ENCODE data around the gene CDH23. TPM values are rescaled to one million over a fixed set of nuclear protein-coding genes. Genes with fewer than 3 reads are reported as not detected.

Gene CDH23
- total and polyA plus RNA-seq, 2 donors (not counting 1 experiment from before 2014, with no cell fraction given) = 0.01 to 0.17 TPM

DNA sequence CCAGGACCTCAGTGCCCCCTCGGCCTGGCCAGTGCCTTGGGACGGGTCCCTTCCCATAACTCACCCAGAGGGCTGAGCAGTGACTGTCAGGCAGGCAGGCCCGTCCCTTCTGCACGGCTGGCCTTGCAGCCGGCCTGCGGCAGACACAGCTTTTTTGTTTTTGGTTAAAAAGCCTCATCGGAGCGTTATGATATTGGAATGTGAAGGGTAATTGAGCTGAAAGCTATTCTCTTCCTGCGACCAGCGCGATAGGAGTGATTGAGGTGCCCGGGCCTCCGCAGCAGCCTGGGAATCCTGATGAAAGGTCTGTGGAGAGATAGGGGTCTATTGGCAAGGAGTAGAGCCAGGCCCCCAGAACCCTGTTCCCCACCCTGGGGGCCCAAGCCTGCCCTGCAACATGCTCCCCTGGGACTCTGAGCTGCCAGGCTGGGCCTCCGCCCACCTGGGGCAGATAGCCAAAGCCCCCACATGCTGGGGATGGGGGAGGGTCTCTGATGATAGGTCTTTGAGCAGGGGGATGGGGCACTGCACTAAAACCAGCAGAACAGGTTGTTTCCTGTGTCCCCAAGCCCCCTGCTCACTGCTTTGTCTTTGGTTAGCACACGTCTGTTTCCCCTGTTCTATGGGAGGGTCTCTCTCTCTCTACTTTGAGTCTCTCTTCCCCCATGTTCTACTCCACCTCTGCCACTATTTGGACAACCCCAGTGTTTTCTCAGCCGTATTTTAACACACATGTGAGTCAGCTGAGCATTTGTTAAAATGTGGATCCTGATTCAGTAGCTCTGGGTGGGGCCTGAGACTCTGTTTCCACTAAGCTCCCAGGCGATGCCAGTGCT lies 131.9 kb downstream of the CDH23 start:
- Histone ChIP-seq H3K27me3 (ENCODE audit: control insufficient read depth, insufficient read depth, low read length) (peaks cover 2% of the 10 kb centered on the region), H3K4me1 (ENCODE audit: control insufficient read depth, extremely low read depth, insufficient read depth, low read length) (no peaks in the 10 kb centered on the region), H4K20me1 (ENCODE audit: control insufficient read depth, extremely low read depth, insufficient read depth, low read length) (no peaks in the 10 kb centered on the region), H3K79me2 (ENCODE audit: control insufficient read depth, insufficient read depth, low read length) (no peaks in the 10 kb centered on the region), H3K4me3 (replicated peaks in 1 of 4; ENCODE audit: control extremely low read depth in 1 of 4, insufficient read depth in 1 of 4, low read depth in 3 of 4, low read length in 4 of 4) (no peak overlapping the region), H3K36me3 (ENCODE audit: control insufficient read depth, insufficient read depth, low read length) (no peaks in the 10 kb centered on the region), H3K27ac (ENCODE audit: insufficient read depth, low read length) (no peak overlapping the region), H3K9ac (ENCODE audit: insufficient read depth, low read length) (no peak overlapping the region), H3K9me3 (ENCODE audit: control insufficient read depth, insufficient read depth, low read depth, low read length) (no peaks in the 10 kb centered on the region), H2AFZ (ENCODE audit: low read length) (no peak overlapping the region), H3K4me2 (ENCODE audit: extremely low read depth, insufficient read depth, low read length) (no peak overlapping the region)
- peak in 1 of 2 donors; percentile 54 for DNase-seq (ENCODE audit: low read depth in 2 of 2)
- TF ChIP-seq, protein P1, sequence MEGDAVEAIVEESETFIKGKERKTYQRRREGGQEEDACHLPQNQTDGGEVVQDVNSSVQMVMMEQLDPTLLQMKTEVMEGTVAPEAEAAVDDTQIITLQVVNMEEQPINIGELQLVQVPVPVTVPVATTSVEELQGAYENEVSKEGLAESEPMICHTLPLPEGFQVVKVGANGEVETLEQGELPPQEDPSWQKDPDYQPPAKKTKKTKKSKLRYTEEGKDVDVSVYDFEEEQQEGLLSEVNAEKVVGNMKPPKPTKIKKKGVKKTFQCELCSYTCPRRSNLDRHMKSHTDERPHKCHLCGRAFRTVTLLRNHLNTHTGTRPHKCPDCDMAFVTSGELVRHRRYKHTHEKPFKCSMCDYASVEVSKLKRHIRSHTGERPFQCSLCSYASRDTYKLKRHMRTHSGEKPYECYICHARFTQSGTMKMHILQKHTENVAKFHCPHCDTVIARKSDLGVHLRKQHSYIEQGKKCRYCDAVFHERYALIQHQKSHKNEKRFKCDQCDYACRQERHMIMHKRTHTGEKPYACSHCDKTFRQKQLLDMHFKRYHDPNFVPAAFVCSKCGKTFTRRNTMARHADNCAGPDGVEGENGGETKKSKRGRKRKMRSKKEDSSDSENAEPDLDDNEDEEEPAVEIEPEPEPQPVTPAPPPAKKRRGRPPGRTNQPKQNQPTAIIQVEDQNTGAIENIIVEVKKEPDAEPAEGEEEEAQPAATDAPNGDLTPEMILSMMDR (conservative IDR thresholded peaks at IDR 0.05 in 1 of 2, IDR thresholded peaks at IDR 0.05 in 1 of 2; ENCODE audit: low read depth in 1 of 2, low read length in 2 of 2) = no peak
- TF ChIP-seq EZH2 (IDR thresholded peaks at IDR 0.05; ENCODE audit: low read length, missing control alignments) = no peak

DNA sequence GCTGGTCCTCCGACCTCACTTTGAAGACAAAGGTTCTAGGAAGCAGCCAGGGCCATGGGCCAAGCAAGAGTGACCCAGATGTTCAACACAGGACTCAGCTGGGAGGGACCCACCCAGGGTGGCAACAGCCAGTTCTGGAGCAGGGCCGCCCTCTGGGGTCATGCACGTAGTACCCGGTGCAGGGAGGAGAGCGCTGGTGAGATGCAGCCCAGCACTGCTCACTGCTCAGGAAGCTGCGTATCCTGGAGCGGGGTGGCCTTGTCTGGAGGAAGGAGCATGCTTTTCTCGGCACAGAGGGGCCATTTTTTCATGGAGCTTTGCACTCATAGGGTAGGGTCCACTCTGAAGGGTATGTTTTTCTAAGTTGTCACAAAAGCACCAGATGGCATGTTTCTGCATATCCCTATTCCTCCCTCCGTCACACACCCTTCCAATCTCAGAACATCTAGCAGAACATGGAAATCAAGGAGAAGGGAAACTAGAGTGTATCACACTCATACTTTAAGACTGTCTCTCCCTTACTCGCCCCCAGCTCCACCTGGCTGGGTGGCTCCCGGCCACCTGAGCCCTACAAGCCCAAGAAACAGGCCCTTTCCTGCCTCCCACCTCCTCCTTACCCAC lies 132.6 kb downstream of the CDH23 start:
- no peak for DNase-seq (ENCODE audit: low read depth in 2 of 2)
- no peak overlapping the region for H3K4me2 ChIP-seq (ENCODE audit: extremely low read depth, insufficient read depth, low read length)

DNA sequence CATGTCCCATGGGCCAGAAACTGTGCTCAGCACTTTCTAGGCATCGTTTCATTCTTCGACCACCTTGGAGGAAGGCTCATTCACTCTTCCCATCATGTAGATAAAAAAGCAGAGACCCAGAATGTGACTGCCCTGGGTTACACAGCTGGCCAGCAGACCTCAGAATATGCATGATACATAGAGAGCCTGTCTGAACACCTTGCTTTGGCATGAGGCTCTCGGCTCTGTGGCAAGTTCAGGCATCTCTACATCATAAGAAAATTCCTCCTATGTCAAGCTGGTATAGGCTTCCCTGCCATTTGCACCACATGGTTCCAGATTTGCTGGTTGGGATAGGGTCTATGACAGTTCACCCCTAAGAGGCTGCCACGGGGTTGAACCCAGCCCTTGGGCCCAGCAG lies 134.1 kb downstream of the CDH23 start:
- H3K27ac ChIP-seq (ENCODE audit: insufficient read depth, low read length) = no peak overlapping the region
- no peaks in the 10 kb centered on the region for H3K4me1 ChIP-seq (ENCODE audit: control insufficient read depth, extremely low read depth, insufficient read depth, low read length)
- no peaks in the 10 kb centered on the region for H3K27me3 ChIP-seq (ENCODE audit: control insufficient read depth, insufficient read depth, low read length)
- no peak overlapping the region for H3K4me2 ChIP-seq (ENCODE audit: extremely low read depth, insufficient read depth, low read length)
- TF ChIP-seq EZH2 (IDR thresholded peaks at IDR 0.05; ENCODE audit: low read length, missing control alignments) = no peak
- TF ChIP-seq, protein P1 (conservative IDR thresholded peaks at IDR 0.05 in 1 of 2, IDR thresholded peaks at IDR 0.05 in 1 of 2; ENCODE audit: low read depth in 1 of 2, low read length in 2 of 2) = no peak
- H4K20me1 ChIP-seq (ENCODE audit: control insufficient read depth, extremely low read depth, insufficient read depth, low read length) = no peaks in the 10 kb centered on the region
- H3K9ac ChIP-seq (ENCODE audit: insufficient read depth, low read length) = no peak overlapping the region
- no peaks in the 10 kb centered on the region for H3K36me3 ChIP-seq (ENCODE audit: control insufficient read depth, insufficient read depth, low read length)
- no peak overlapping the region for H2AFZ ChIP-seq (ENCODE audit: low read length)
- H3K4me3 ChIP-seq (replicated peaks in 1 of 4; ENCODE audit: control extremely low read depth in 1 of 4, insufficient read depth in 1 of 4, low read depth in 3 of 4, low read length in 4 of 4) = no peak overlapping the region
- no peaks in the 10 kb centered on the region for H3K79me2 ChIP-seq (ENCODE audit: control insufficient read depth, insufficient read depth, low read length)
- no peak for DNase-seq (ENCODE audit: low read depth in 2 of 2)
- no peaks in the 10 kb centered on the region for H3K9me3 ChIP-seq (ENCODE audit: control insufficient read depth, insufficient read depth, low read depth, low read length)

More for the DNA sequence above, 132.6 kb downstream of the CDH23 start:
- H3K9ac ChIP-seq (ENCODE audit: insufficient read depth, low read length) = no peak overlapping the region
- TF ChIP-seq, protein P1 (conservative IDR thresholded peaks at IDR 0.05 in 1 of 2, IDR thresholded peaks at IDR 0.05 in 1 of 2; ENCODE audit: low read depth in 1 of 2, low read length in 2 of 2) = no peak
- TF ChIP-seq EZH2 (IDR thresholded peaks at IDR 0.05; ENCODE audit: low read length, missing control alignments) = no peak
- H3K79me2 ChIP-seq (ENCODE audit: control insufficient read depth, insufficient read depth, low read length) = no peaks in the 10 kb centered on the region
- no peak overlapping the region for H3K27ac ChIP-seq (ENCODE audit: insufficient read depth, low read length)
- no peaks in the 10 kb centered on the region for H3K9me3 ChIP-seq (ENCODE audit: control insufficient read depth, insufficient read depth, low read depth, low read length)
- no peak overlapping the region for H3K4me3 ChIP-seq (replicated peaks in 1 of 4; ENCODE audit: control extremely low read depth in 1 of 4, insufficient read depth in 1 of 4, low read depth in 3 of 4, low read length in 4 of 4)
- no peak overlapping the region for H2AFZ ChIP-seq (ENCODE audit: low read length)
- H3K36me3 ChIP-seq (ENCODE audit: control insufficient read depth, insufficient read depth, low read length) = no peaks in the 10 kb centered on the region
- H3K27me3 ChIP-seq (ENCODE audit: control insufficient read depth, insufficient read depth, low read length) = no peaks in the 10 kb centered on the region
- H3K4me1 ChIP-seq (ENCODE audit: control insufficient read depth, extremely low read depth, insufficient read depth, low read length) = no peaks in the 10 kb centered on the region
- H4K20me1 ChIP-seq (ENCODE audit: control insufficient read depth, extremely low read depth, insufficient read depth, low read length) = no peaks in the 10 kb centered on the region

Measured in fibroblast of lung (primary cell).